ENCODE results near the gene RNASEH1. TPM values are rescaled to one million over a fixed set of nuclear protein-coding genes. Genes with fewer than 3 reads are reported as not detected.

RNASEH1 gene
- total RNA-seq, 1 donor from 2014 or later = 26.8 TPM

DNA sequence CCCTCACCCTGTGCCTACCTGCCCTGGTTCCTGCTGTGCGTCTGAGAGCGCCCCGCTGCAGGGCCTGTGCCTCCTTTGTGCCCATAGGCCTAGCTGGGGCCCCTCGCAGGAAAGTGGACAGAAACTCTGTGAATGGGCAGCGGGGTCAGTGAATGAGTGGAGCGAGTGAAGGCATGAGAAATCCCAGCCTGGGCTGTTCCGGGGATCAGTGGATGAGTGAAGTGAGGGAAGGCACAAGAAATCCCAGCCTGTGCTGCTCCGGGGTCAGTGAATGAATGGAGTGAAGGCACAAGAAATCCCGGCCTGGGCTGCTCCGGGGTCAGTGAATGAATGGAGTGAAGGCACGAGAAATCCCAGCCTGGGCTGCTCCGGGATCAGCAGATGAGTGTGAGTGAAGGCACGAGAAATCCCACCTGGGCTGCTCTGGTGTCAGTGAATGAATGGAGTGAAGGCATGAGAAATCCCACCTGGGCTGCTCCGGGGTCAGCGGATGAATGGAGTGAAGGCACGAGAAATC lies 38.8 kb upstream of the RNASEH1 start:
- H3K79me2 ChIP-seq (ENCODE audit: low read depth) = no peaks in the 10 kb centered on the region
- H3K4me2 ChIP-seq = no peak overlapping the region
- no peak for TF ChIP-seq EZH2phosphoT487 (IDR thresholded peaks at IDR 0.05)
- TF ChIP-seq, protein P1, sequence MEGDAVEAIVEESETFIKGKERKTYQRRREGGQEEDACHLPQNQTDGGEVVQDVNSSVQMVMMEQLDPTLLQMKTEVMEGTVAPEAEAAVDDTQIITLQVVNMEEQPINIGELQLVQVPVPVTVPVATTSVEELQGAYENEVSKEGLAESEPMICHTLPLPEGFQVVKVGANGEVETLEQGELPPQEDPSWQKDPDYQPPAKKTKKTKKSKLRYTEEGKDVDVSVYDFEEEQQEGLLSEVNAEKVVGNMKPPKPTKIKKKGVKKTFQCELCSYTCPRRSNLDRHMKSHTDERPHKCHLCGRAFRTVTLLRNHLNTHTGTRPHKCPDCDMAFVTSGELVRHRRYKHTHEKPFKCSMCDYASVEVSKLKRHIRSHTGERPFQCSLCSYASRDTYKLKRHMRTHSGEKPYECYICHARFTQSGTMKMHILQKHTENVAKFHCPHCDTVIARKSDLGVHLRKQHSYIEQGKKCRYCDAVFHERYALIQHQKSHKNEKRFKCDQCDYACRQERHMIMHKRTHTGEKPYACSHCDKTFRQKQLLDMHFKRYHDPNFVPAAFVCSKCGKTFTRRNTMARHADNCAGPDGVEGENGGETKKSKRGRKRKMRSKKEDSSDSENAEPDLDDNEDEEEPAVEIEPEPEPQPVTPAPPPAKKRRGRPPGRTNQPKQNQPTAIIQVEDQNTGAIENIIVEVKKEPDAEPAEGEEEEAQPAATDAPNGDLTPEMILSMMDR (IDR thresholded peaks at IDR 0.05) = no peak
- TF ChIP-seq EZH2 (IDR thresholded peaks at IDR 0.05) = no peak
- H3K9ac ChIP-seq = no peak overlapping the region
- no peaks in the 10 kb centered on the region for H3K4me1 ChIP-seq
- Mint-ChIP-seq H3K4me1 (peaks cover 24% of the 10 kb centered on the region), H3K9me3 (peaks cover 8% of the 10 kb centered on the region), H3K27ac (peak overlapping the region; percentile 57), H3K27me3 (ENCODE audit: insufficient read depth, low read depth) (peaks cover 9% of the 10 kb centered on the region), H3K4me3 (no peak overlapping the region), H3K36me3 (peaks cover 5% of the 10 kb centered on the region)
- H3F3A ChIP-seq (ENCODE audit: low read depth) = no peaks in the 10 kb centered on the region
- no peaks in the 10 kb centered on the region for H3K36me3 ChIP-seq
- no peak overlapping the region for H3K4me3 ChIP-seq
- no peak for DNase-seq (ENCODE audit: low spot score)
- peaks cover 14% of the 10 kb centered on the region for H3K27me3 ChIP-seq
- no peak overlapping the region for H3K27ac ChIP-seq
- H4K20me1 ChIP-seq (ENCODE audit: low read depth) = no peaks in the 10 kb centered on the region
- H2AFZ ChIP-seq (replicated peaks) = no peak overlapping the region
- no peaks in the 10 kb centered on the region for H3K9me3 ChIP-seq (ENCODE audit: low read depth)

DNA sequence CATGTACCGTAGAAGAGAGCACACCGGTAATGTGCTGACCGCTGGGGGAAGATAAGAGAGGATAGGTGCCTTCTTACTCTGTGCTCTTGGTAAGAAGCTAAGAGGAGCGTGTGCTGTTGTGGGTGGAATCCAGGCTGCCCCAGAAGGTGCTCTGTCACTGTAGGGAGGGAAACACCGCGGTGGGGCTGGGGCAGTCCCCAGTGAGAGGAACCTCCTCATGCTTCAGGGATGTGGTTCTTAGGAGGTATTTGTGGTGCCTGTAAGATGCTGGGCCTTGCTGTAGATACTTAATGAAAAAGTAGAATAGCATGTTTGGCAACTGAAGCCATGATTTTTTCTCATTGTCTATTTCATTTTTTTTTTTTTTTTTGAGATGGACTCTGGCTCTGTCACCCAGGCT lies 37.9 kb upstream of the RNASEH1 start:
- Mint-ChIP-seq H3K27me3 (ENCODE audit: insufficient read depth, low read depth) (peaks cover 9% of the 10 kb centered on the region), H3K36me3 (peaks cover 5% of the 10 kb centered on the region), H3K9me3 (peaks cover 8% of the 10 kb centered on the region), H3K4me1 (peaks cover 20% of the 10 kb centered on the region), H3K27ac (no peak overlapping the region), H3K4me3 (no peak overlapping the region)
- Histone ChIP-seq H2AFZ (replicated peaks) (no peak overlapping the region), H3F3A (ENCODE audit: low read depth) (no peaks in the 10 kb centered on the region), H3K4me1 (no peaks in the 10 kb centered on the region), H3K36me3 (no peaks in the 10 kb centered on the region), H3K79me2 (ENCODE audit: low read depth) (no peaks in the 10 kb centered on the region), H3K4me2 (no peak overlapping the region), H3K27ac (no peak overlapping the region), H3K9me3 (ENCODE audit: low read depth) (no peaks in the 10 kb centered on the region), H3K9ac (no peak overlapping the region), H3K27me3 (peaks cover 14% of the 10 kb centered on the region), H4K20me1 (ENCODE audit: low read depth) (no peaks in the 10 kb centered on the region), H3K4me3 (no peak overlapping the region)
- DNase-seq (ENCODE audit: low spot score) = no peak
- TF ChIP-seq EZH2phosphoT487 (IDR thresholded peaks at IDR 0.05) (no peak), EZH2 (IDR thresholded peaks at IDR 0.05) (no peak)
- TF ChIP-seq, protein P1 (IDR thresholded peaks at IDR 0.05) = no peak

DNA sequence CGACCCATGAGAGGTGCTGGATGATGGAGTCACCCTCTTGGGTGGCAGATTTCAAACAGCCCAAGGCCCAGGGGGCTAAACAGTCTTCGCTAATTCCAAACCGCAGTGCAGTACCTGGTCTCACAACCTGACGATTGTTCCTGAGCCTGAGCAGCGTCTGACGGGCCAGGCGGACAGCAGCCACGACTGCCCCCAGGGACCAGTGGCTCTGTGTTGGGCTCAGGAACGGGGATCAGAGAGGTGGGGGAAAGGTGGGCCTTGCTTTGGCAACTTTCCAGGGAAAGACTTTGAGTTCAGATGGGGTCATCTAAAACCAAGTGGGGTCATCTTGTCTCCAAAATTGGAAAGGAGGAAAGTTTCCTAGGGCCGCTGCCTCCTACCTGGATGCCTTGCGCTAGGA lies 37.3 kb upstream of the RNASEH1 start:
- no peaks in the 10 kb centered on the region for H3K36me3 ChIP-seq
- no peaks in the 10 kb centered on the region for H3K79me2 ChIP-seq (ENCODE audit: low read depth)
- no peaks in the 10 kb centered on the region for H4K20me1 ChIP-seq (ENCODE audit: low read depth)
- Mint-ChIP-seq H3K27me3 (ENCODE audit: insufficient read depth, low read depth) (peaks cover 7% of the 10 kb centered on the region), H3K36me3 (peaks cover 5% of the 10 kb centered on the region), H3K9me3 (peaks cover 8% of the 10 kb centered on the region), H3K27ac (no peak overlapping the region), H3K4me1 (peaks cover 20% of the 10 kb centered on the region), H3K4me3 (no peak overlapping the region)
- no peak overlapping the region for H2AFZ ChIP-seq (replicated peaks)
- no peaks in the 10 kb centered on the region for H3F3A ChIP-seq (ENCODE audit: low read depth)
- no peaks in the 10 kb centered on the region for H3K4me1 ChIP-seq
- H3K4me3 ChIP-seq = no peak overlapping the region
- H3K9me3 ChIP-seq (ENCODE audit: low read depth) = no peaks in the 10 kb centered on the region
- H3K4me2 ChIP-seq = no peak overlapping the region
- TF ChIP-seq EZH2 (IDR thresholded peaks at IDR 0.05) = no peak
- no peak for TF ChIP-seq EZH2phosphoT487 (IDR thresholded peaks at IDR 0.05)
- TF ChIP-seq, protein P1 (IDR thresholded peaks at IDR 0.05) = no peak
- no peak overlapping the region for H3K9ac ChIP-seq
- DNase-seq (ENCODE audit: low spot score) = no peak
- H3K27me3 ChIP-seq = peaks cover 14% of the 10 kb centered on the region
- no peak overlapping the region for H3K27ac ChIP-seq
